Measurements from ENCODE around the gene OR51S1.
"Not testable (repeated sequence)": the region's sequence is repeated elsewhere in the genome, so short reads cannot be mapped to it uniquely, and the experiment has no call there.

The OR51S1 gene

GRCh38 chr11:4848908-4849532 is at the start of gene OR51S1:
Gene OR51S1 (minus strand): TSS chr11:4849208. CDS start chr11:4849208, 0 bp downstream.
- Mint-ChIP-seq H3K36me3 (ENCODE audit: low read depth) (no peaks in the 10 kb centered on the region), H3K27ac (no peak within 1 kb of the TSS), H3K9me3 (no peaks in the 10 kb centered on the region), H3K27me3 (no peaks in the 10 kb centered on the region), H3K4me1 (ENCODE audit: low read depth) (no peaks in the 10 kb centered on the region), H3K4me3 (no peak within 1 kb of the TSS)
- intact Hi-C loops (cut with micrococcal nuclease), result no loop called here

- Mint-ChIP-seq H3K27me3 (no peaks in the 10 kb centered on the region), H3K36me3 (ENCODE audit: low read depth) (no peaks in the 10 kb centered on the region), H3K9me3 (peaks cover 11% of the 10 kb centered on the region), H3K4me3 (no peak overlapping the region), H3K4me1 (ENCODE audit: low read depth) (no peaks in the 10 kb centered on the region), H3K27ac (no peak overlapping the region)
- intact Hi-C loops (cut with micrococcal nuclease), result no loop called here
Measured at GRCh38 chr11:4891996-4892640, 43.1 kb upstream of the OR51S1 start.

- Mint-ChIP-seq H3K4me1 (ENCODE audit: low read depth) (no peaks in the 10 kb centered on the region), H3K4me3 (no peak overlapping the region), H3K36me3 (ENCODE audit: low read depth) (no peaks in the 10 kb centered on the region), H3K27ac (no peak overlapping the region), H3K9me3 (peaks cover 11% of the 10 kb centered on the region), H3K27me3 (no peaks in the 10 kb centered on the region)
- intact Hi-C loops (cut with micrococcal nuclease), result no loop called here
Measured at GRCh38 chr11:4890279-4890678, 41.3 kb upstream of the OR51S1 start.

GRCh38 chr11:4887591-4887990 is 38.6 kb upstream of the OR51S1 start:
- Mint-ChIP-seq H3K27me3 (no peaks in the 10 kb centered on the region), H3K4me1 (ENCODE audit: low read depth) (no peaks in the 10 kb centered on the region), H3K27ac (no peak overlapping the region), H3K9me3 (peaks cover 11% of the 10 kb centered on the region), H3K36me3 (ENCODE audit: low read depth) (no peaks in the 10 kb centered on the region), H3K4me3 (no peak overlapping the region)
- intact Hi-C loops (cut with micrococcal nuclease), result no loop called here

GRCh38 chr11:4886186-4886585 is 37.2 kb upstream of the OR51S1 start:
- no peaks in the 10 kb centered on the region for H3K27me3 Mint-ChIP-seq
- intact Hi-C loops (cut with micrococcal nuclease), result no loop called here
- no peaks in the 10 kb centered on the region for H3K4me1 Mint-ChIP-seq (ENCODE audit: low read depth)
- peaks cover 11% of the 10 kb centered on the region for H3K9me3 Mint-ChIP-seq
- no peaks in the 10 kb centered on the region for H3K36me3 Mint-ChIP-seq (ENCODE audit: low read depth)
- H3K4me3 Mint-ChIP-seq, result no peak overlapping the region
- H3K27ac Mint-ChIP-seq, result no peak overlapping the region

GRCh38 chr11:4884361-4884760 is 35.4 kb upstream of the OR51S1 start:
- H3K4me3 Mint-ChIP-seq, result no peak overlapping the region
- H3K27ac Mint-ChIP-seq, result no peak overlapping the region
- no peaks in the 10 kb centered on the region for H3K9me3 Mint-ChIP-seq
- no peaks in the 10 kb centered on the region for H3K4me1 Mint-ChIP-seq (ENCODE audit: low read depth)
- no peaks in the 10 kb centered on the region for H3K36me3 Mint-ChIP-seq (ENCODE audit: low read depth)
- H3K27me3 Mint-ChIP-seq, result no peaks in the 10 kb centered on the region
- intact Hi-C loops (cut with micrococcal nuclease), result no loop called here

- Mint-ChIP-seq H3K36me3 (ENCODE audit: low read depth) (no peaks in the 10 kb centered on the region), H3K27ac (no peak overlapping the region), H3K9me3 (no peaks in the 10 kb centered on the region), H3K4me3 (no peak overlapping the region), H3K27me3 (no peaks in the 10 kb centered on the region), H3K4me1 (ENCODE audit: low read depth) (no peaks in the 10 kb centered on the region)
- intact Hi-C loops (cut with micrococcal nuclease), result no loop called here
Measured at GRCh38 chr11:4882543-4882942, 33.5 kb upstream of the OR51S1 start.

- H3K4me1 Mint-ChIP-seq (ENCODE audit: low read depth), result no peaks in the 10 kb centered on the region
- intact Hi-C loops (cut with micrococcal nuclease), result no loop called here
- no peaks in the 10 kb centered on the region for H3K27me3 Mint-ChIP-seq
- no peak within 1 kb of the TSS for H3K27ac Mint-ChIP-seq
- H3K36me3 Mint-ChIP-seq (ENCODE audit: low read depth), result no peaks in the 10 kb centered on the region
- H3K9me3 Mint-ChIP-seq, result no peaks in the 10 kb centered on the region
- H3K4me3 Mint-ChIP-seq, result no peak within 1 kb of the TSS
Measured at GRCh38 chr11:4881860-4882500, 33.0 kb upstream of the OR51S1 start, which contains the start of gene OR51T1. Gene OR51T1 (plus strand): TSS chr11:4881900. CDS start chr11:4881900, 0 bp downstream.

GRCh38 chr11:4881188-4881587 is 32.2 kb upstream of the OR51S1 start:
- intact Hi-C loops (cut with micrococcal nuclease), result no loop called here
- H3K9me3 Mint-ChIP-seq, result no peaks in the 10 kb centered on the region
- no peak overlapping the region for H3K27ac Mint-ChIP-seq
- no peaks in the 10 kb centered on the region for H3K27me3 Mint-ChIP-seq
- no peaks in the 10 kb centered on the region for H3K36me3 Mint-ChIP-seq (ENCODE audit: low read depth)
- no peaks in the 10 kb centered on the region for H3K4me1 Mint-ChIP-seq (ENCODE audit: low read depth)
- H3K4me3 Mint-ChIP-seq, result no peak overlapping the region

GRCh38 chr11:4865855-4866254 is 16.8 kb upstream of the OR51S1 start:
- intact Hi-C loops (cut with micrococcal nuclease), result no loop called here
- no peak overlapping the region for H3K27ac Mint-ChIP-seq
- H3K36me3 Mint-ChIP-seq (ENCODE audit: low read depth), result no peaks in the 10 kb centered on the region
- no peaks in the 10 kb centered on the region for H3K9me3 Mint-ChIP-seq
- H3K4me1 Mint-ChIP-seq (ENCODE audit: low read depth), result no peaks in the 10 kb centered on the region
- H3K4me3 Mint-ChIP-seq, result no peak overlapping the region
- H3K27me3 Mint-ChIP-seq, result no peaks in the 10 kb centered on the region

GRCh38 chr11:4863876-4864275 is 14.9 kb upstream of the OR51S1 start:
- H3K9me3 Mint-ChIP-seq, result no peaks in the 10 kb centered on the region
- intact Hi-C loops (cut with micrococcal nuclease), result no loop called here
- H3K4me1 Mint-ChIP-seq (ENCODE audit: low read depth), result no peaks in the 10 kb centered on the region
- no peaks in the 10 kb centered on the region for H3K36me3 Mint-ChIP-seq (ENCODE audit: low read depth)
- H3K27ac Mint-ChIP-seq, result no peak overlapping the region
- H3K4me3 Mint-ChIP-seq, result no peak overlapping the region
- H3K27me3 Mint-ChIP-seq, result no peaks in the 10 kb centered on the region

GRCh38 chr11:4862447-4863236 is 13.6 kb upstream of the OR51S1 start:
- Mint-ChIP-seq H3K27me3 (no peaks in the 10 kb centered on the region), H3K36me3 (ENCODE audit: low read depth) (no peaks in the 10 kb centered on the region), H3K9me3 (no peaks in the 10 kb centered on the region), H3K4me3 (no peak overlapping the region), H3K27ac (no peak overlapping the region), H3K4me1 (ENCODE audit: low read depth) (no peaks in the 10 kb centered on the region)
- intact Hi-C loops (cut with micrococcal nuclease), result no loop called here

- intact Hi-C loops (cut with micrococcal nuclease), result not testable (repeated sequence)
Measured at GRCh38 chr11:4854286-4854685, 5.3 kb upstream of the OR51S1 start.

GRCh38 chr11:4851033-4851432 is 2.0 kb upstream of the OR51S1 start:
- Mint-ChIP-seq H3K36me3 (ENCODE audit: low read depth) (no peaks in the 10 kb centered on the region), H3K4me1 (ENCODE audit: low read depth) (no peaks in the 10 kb centered on the region), H3K27me3 (no peaks in the 10 kb centered on the region), H3K9me3 (no peaks in the 10 kb centered on the region), H3K4me3 (no peak overlapping the region), H3K27ac (no peak overlapping the region)
- intact Hi-C loops (cut with micrococcal nuclease), result no loop called here

More at GRCh38 chr11:4854286-4854685, 5.3 kb upstream of the OR51S1 start:
- H3K36me3 Mint-ChIP-seq (ENCODE audit: low read depth); H3K27ac Mint-ChIP-seq; H3K9me3 Mint-ChIP-seq; H3K4me1 Mint-ChIP-seq (ENCODE audit: low read depth); H3K4me3 Mint-ChIP-seq; H3K27me3 Mint-ChIP-seq: not testable (repeated sequence)

Data from dendritic cell treated with granulocyte-macrophage colony-stimulating factor and Interleukin-4, amounts not matched to agents 40 ng/mL and 50 ng/mL, for 4 days (primary cell).